Lower leg skin (tissue), 3 donors: ENCODE results near the gene GASK1B.

Experiments
- POLR2A ChIP-seq, 2 donors: fragments of 450-650 bp; IDR thresholded peaks; one replicate each; pipeline ENCODE4 v1.6.1; 2016 to 2017; ENCODE audit warnings: antibody characterized with exemption in 2 of 2, mild to moderate bottlenecking in 1 of 2, moderate library complexity in 1 of 2
- TF ChIP-seq, protein P1 (sequence below), 3 donors: fragments of 450-650 bp; IDR thresholded peaks; one replicate each; pipeline ENCODE4 v1.5.1; 2016; ENCODE audit warnings: antibody characterized with exemption in 3 of 3, mild to moderate bottlenecking in 3 of 3, moderate library complexity in 2 of 3

DNA sequence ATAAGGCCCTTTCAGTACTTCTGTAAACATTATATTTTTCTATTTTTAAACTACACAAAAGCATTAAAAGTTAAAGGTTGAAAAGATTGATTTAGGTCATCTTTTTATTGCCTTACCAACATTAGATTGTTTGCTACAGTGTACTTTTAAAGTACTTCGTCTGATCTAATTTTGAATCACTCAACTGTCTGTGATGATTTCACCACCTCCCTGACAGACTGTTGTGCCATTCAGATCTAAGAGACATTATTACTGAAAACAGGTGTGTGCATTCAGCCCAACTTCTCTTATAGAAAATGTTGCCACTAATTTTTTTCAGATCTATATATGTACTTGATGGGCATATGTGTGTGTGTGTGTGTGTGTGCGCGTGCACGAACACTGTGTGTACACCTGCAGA lies 39.3 kb downstream of the GASK1B start:
- TF ChIP-seq, protein P1, sequence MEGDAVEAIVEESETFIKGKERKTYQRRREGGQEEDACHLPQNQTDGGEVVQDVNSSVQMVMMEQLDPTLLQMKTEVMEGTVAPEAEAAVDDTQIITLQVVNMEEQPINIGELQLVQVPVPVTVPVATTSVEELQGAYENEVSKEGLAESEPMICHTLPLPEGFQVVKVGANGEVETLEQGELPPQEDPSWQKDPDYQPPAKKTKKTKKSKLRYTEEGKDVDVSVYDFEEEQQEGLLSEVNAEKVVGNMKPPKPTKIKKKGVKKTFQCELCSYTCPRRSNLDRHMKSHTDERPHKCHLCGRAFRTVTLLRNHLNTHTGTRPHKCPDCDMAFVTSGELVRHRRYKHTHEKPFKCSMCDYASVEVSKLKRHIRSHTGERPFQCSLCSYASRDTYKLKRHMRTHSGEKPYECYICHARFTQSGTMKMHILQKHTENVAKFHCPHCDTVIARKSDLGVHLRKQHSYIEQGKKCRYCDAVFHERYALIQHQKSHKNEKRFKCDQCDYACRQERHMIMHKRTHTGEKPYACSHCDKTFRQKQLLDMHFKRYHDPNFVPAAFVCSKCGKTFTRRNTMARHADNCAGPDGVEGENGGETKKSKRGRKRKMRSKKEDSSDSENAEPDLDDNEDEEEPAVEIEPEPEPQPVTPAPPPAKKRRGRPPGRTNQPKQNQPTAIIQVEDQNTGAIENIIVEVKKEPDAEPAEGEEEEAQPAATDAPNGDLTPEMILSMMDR (IDR thresholded peaks at IDR 0.05) = no peak
- no peak for TF ChIP-seq POLR2A (IDR thresholded peaks at IDR 0.05)
